Heart right ventricle (tissue), 16 donors: ENCODE results near the gene TMEM218. TPM values are rescaled to one million over a fixed set of nuclear protein-coding genes. Genes with fewer than 3 reads are reported as not detected.

Source experiments
- ATAC-seq, 8 donors: fragments of 200-7000 bp; cut with Tn5 transposase; one replicate each; pipeline ENCODE4 v1.9.1; 2020; ENCODE audit warnings: mild to moderate bottlenecking in 8 of 8, moderate library complexity in 8 of 8, moderate number of reproducible peaks in 1 of 8
- DNase-seq, 2 donors: peaks; one replicate each; pipeline ENCODE4 v3.0.0-alpha.2; 2020
- H3K27ac ChIP-seq, 10 donors: fragments of 200-600 bp; sonication (generic) in 2 of 10; one replicate each; pipeline versions ENCODE4 v1.5.0 to v1.8.0; 2020 to 2022; ENCODE audit warnings: mild to moderate bottlenecking in 3 of 10
- H3K27me3 ChIP-seq, 7 donors: fragments of 200-600 bp; one replicate each; pipeline ENCODE4 v1.8.0; 2021 to 2022; ENCODE audit warnings: mild to moderate bottlenecking in 2 of 7
- H3K36me3 ChIP-seq, 9 donors: fragments of 200-600 bp; sonication (generic) in 1 of 9; one replicate each; pipeline versions ENCODE4 v1.5.0 to v1.8.0; 2020 to 2022; ENCODE audit warnings: mild to moderate bottlenecking in 2 of 9
- H3K4me1 ChIP-seq, 9 donors: fragments of 200-600 bp; sonication (generic) in 1 of 9; one replicate each; pipeline versions ENCODE4 v1.5.0 to v1.8.0; 2020 to 2022; ENCODE audit warnings: mild to moderate bottlenecking in 4 of 9
- H3K4me3 ChIP-seq, 10 donors: fragments of 200-600 bp; sonication (generic) in 2 of 10; one replicate each; pipeline versions ENCODE4 v1.5.0 to v1.8.0; 2020 to 2022; ENCODE audit warnings: mild to moderate bottlenecking in 7 of 10, moderate library complexity in 2 of 10
- H3K9me3 ChIP-seq, 11 donors: fragments of 200-600 bp in 10 of 11; sonication (generic) in 2 of 11; one replicate each; pipeline versions ENCODE4 v1.5.0 to v1.8.0; 2013 to 2022; ENCODE audit warnings: mild to moderate bottlenecking in 2 of 11, control low read depth in 1 of 11, moderate library complexity in 1 of 11
- CTCF ChIP-seq, 9 donors: fragments of 200-600 bp; sonication (generic) in 2 of 9; IDR thresholded peaks; one replicate each; pipeline versions ENCODE4 v1.5.0 to v1.8.0; 2021 to 2022; ENCODE audit warnings: antibody characterized with exemption in 9 of 9, mild to moderate bottlenecking in 5 of 9, moderate library complexity in 1 of 9
- WGBS, 2 donors: extraction: QIAGEN DNeasy Blood & Tissue Kit; methylation state at CpG; one replicate each; pipeline ENCODE4 v1.1.7; 2013; ENCODE audit warnings: inconsistent platforms in 1 of 2; 5-methylcytosine and 5-hydroxymethylcytosine counted together
- intact Hi-C, 10 donors: fragments of 100-400 bp; cut with DNase I; formaldehyde crosslinking; loops; one replicate each; pipeline versions ENCODE4 v1.11.1 to v1.14.2; 2022
- polyA plus RNA-seq, 2 donors: library from polyadenylated mRNA; stranded (reverse); fragments of 200-250 nt; gene quantifications; one replicate each; pipeline ENCODE4 v1.2.3, GENCODE V29; 2013
- total RNA-seq, 10 donors: library from RNA; stranded (reverse); fragmentation: NEBNext Ultra II Directional in 3 of 10; extraction: Animal tissue kit (Norgen Biotek cat#: 25700) in 3 of 10; gene quantifications; one replicate each; pipeline versions ENCODE4 v1.2.1 to v1.2.4, GENCODE V29; 2021 to 2023
- donor health status: Arrhythmogenic right ventricular cardiomyopathy.
- donor health status: ischemic (EF 13 %, LVEDD 7.1; RV severe dilation, severe dysfunction).
- donor health status: healthy with polysubstance abuse.
- donor health status: DM: no; HTN: yes; CAD: no.
- donor health status: DM: no; HTN: no; CAD: no.
- donor health status: ischemic (EF 25% LVEDD 6.9; RV normal size, moderate dysfunction).
- donor health status: ischemic (EF 25% LVEDD 5.7; RV mildly dilated, moderate dysfunction).
- donor health status: healthy.
- donor health status: DM: yes; HTN: yes; CAD: no.
- donor health status: Ischemic cardiomyopathy.
- donor health status: ischemic (EF 35%, LVEDD 5.7; RV mildly dilated, moderate dysfunction).
- donor health status: nonischemic (EF 11% LVEDD 7.7; RV severe dilation, severe dysfunction).
- donor health status: DM: yes; HTN: yes; CAD: no.
- donor health status: PGD.
- donor health status: ischemic (EF 29% LVEDD 5.4; RV normal size, mild dysfunction).
- donor health status: nonischemic (EF 23%, LVEDD 6.1; RV moderate dilation, normal function).

Gene TMEM218
- total and polyA plus RNA-seq, 12 donors, result 4.5 to 17.1 (median 6.9) TPM

- H3K9me3 ChIP-seq, result no peaks in the 10 kb centered on the region
- no peaks in the 10 kb centered on the region for H3K36me3 ChIP-seq
- 94 to 96% methylated on average over 2 of the region's 2 CpGs for WGBS, 2 donors
- TF ChIP-seq CTCF (IDR thresholded peaks at IDR 0.05), result no peak
- no peaks in the 10 kb centered on the region for H3K4me1 ChIP-seq
- H3K27ac ChIP-seq, result no peak overlapping the region
- H3K27me3 ChIP-seq, result peaks cover 0 to 14% (median 5%) of the 10 kb centered on the region in 7 donors
- intact Hi-C loops, result loop anchor here in 1 of 10 donors (10.0 kb wide), 1 partner anchor 251 kb away; no protein-coding TSS in a partner anchor
- H3K4me3 ChIP-seq, result no peak overlapping the region
- no peak for ATAC-seq
- DNase-seq, result no peak
Observed at GRCh38 chr11:125153837-125154236, 42.4 kb upstream of the TMEM218 start.

- Histone ChIP-seq H3K4me1 (no peaks in the 10 kb centered on the region), H3K27ac (no peak overlapping the region), H3K9me3 (no peaks in the 10 kb centered on the region), H3K4me3 (no peak overlapping the region), H3K36me3 (no peaks in the 10 kb centered on the region), H3K27me3 (peaks cover 0 to 5% (median 0%) of the 10 kb centered on the region in 7 donors)
- DNase-seq (no peak), ATAC-seq (no peak)
- 77 to 81% methylated on average over 5 of the region's 5 CpGs for WGBS, 2 donors
- intact Hi-C loops, result loop anchor here in 2 of 10 donors (10.0 kb wide), 2 partner anchors 54 to 184 kb away; no protein-coding TSS in a partner anchor
- no peak for TF ChIP-seq CTCF (IDR thresholded peaks at IDR 0.05)
Observed at GRCh38 chr11:125148743-125149142, 37.3 kb upstream of the TMEM218 start.

GRCh38 chr11:125148011-125148410 is 36.6 kb upstream of the TMEM218 start:
- DNase-seq (no peak), ATAC-seq (no peak)
- no peaks in the 10 kb centered on the region for H3K4me1 ChIP-seq
- peaks cover 0 to 6% (median 0%) of the 10 kb centered on the region in 7 donors for H3K27me3 ChIP-seq
- H3K9me3 ChIP-seq, result no peaks in the 10 kb centered on the region
- no peak overlapping the region for H3K27ac ChIP-seq
- TF ChIP-seq CTCF (IDR thresholded peaks at IDR 0.05), result no peak
- no peak overlapping the region for H3K4me3 ChIP-seq
- H3K36me3 ChIP-seq, result no peaks in the 10 kb centered on the region
- intact Hi-C loops, result loop anchor here in 2 of 10 donors (10.0 kb wide), 2 partner anchors 53 to 183 kb away; no protein-coding TSS in a partner anchor

- DNase-seq (no peak), ATAC-seq (peak in 3 of 8 donors; percentile 33 to 65 (median 61))
- Histone ChIP-seq H3K27ac (no peak overlapping the region), H3K27me3 (peaks cover 0 to 11% (median 5%) of the 10 kb centered on the region in 7 donors), H3K4me3 (no peak overlapping the region), H3K36me3 (no peaks in the 10 kb centered on the region), H3K4me1 (no peaks in the 10 kb centered on the region), H3K9me3 (no peaks in the 10 kb centered on the region)
- 64 to 67% methylated on average over 6 of the region's 6 CpGs for WGBS, 2 donors
- no peak for TF ChIP-seq CTCF (IDR thresholded peaks at IDR 0.05)
- intact Hi-C loops, result loop anchor here in 2 of 10 donors (10.0 kb wide), 2 partner anchors 52 to 182 kb away; no protein-coding TSS in a partner anchor
Observed at GRCh38 chr11:125147280-125147679, 35.9 kb upstream of the TMEM218 start.
